SK-N-SH treated with all-trans-retinoic acid at 6 μM for 48 hours (cell line): ENCODE measurements around the gene XDH.

ENCODE experiments used
- ATAC-seq: fragments of 200-7000 bp; cut with Tn5 transposase; 3 replicates; pipeline ENCODE4 v1.9.1; 2020; ENCODE audit warnings: mild to moderate bottlenecking, moderate library complexity
- ARNTL ChIP-seq: fragments of 450-650 bp; formaldehyde crosslinking; IDR thresholded peaks from 2 replicates; pipeline ENCODE4 v1.5.0; 2020; ENCODE audit warnings: low read depth, mild to moderate bottlenecking, moderate library complexity, borderline replicate concordance
- BACH2 ChIP-seq: fragments of 250-450 bp; sonication (Bioruptor Pico); IDR thresholded peaks from 2 replicates; pipeline ENCODE4 v1.9.0; 2021; ENCODE audit warnings: mild to moderate bottlenecking, borderline replicate concordance
- CREB5 ChIP-seq: fragments of 250-450 bp; sonication (Bioruptor Pico); IDR thresholded peaks from 2 replicates; pipeline ENCODE4 v1.5.1; 2020; ENCODE audit warnings: low read depth, mild to moderate bottlenecking, moderate library complexity
- CSDC2 ChIP-seq: fragments of 250-450 bp; sonication (Bioruptor Pico); IDR thresholded peaks from 2 replicates; pipeline ENCODE4 v1.5.0; 2020; ENCODE audit warnings: mild to moderate bottlenecking, moderate library complexity
- CSRNP3 ChIP-seq: fragments of 250-450 bp; sonication (Bioruptor Pico); IDR thresholded peaks from 2 replicates; pipeline ENCODE4 v1.5.1; 2021; ENCODE audit warnings: mild to moderate bottlenecking, moderate library complexity
- ESRRG ChIP-seq: fragments of 250-450 bp; sonication (Bioruptor Pico); IDR thresholded peaks from 2 replicates; pipeline ENCODE4 v1.6.1; 2021; ENCODE audit warnings: mild to moderate bottlenecking
- GLIS3 ChIP-seq: fragments of 250-450 bp; sonication (Bioruptor Pico); IDR thresholded peaks from 2 replicates; pipeline ENCODE4 v1.5.0; 2020; ENCODE audit warnings: mild to moderate bottlenecking, moderate library complexity
- ISL1 ChIP-seq: fragments of 250-450 bp; sonication (Bioruptor Pico); IDR thresholded peaks from 2 replicates; pipeline ENCODE4 v2.1.2; 2022; ENCODE audit warnings: mild to moderate bottlenecking, moderate library complexity
- OSR1 ChIP-seq: fragments of 250-450 bp; sonication (Bioruptor Pico); IDR thresholded peaks from 2 replicates; pipeline ENCODE4 v1.8.0; 2022; ENCODE audit warnings: moderate library complexity, mild to moderate bottlenecking, inconsistent platforms
- PATZ1 ChIP-seq: fragments of 250-450 bp; sonication (Bioruptor Pico); IDR thresholded peaks from 2 replicates; pipeline ENCODE4 v1.8.0; 2020; ENCODE audit warnings: mild to moderate bottlenecking, moderate library complexity, borderline replicate concordance
- PPARA ChIP-seq: fragments of 250-450 bp; sonication (Bioruptor Pico); IDR thresholded peaks from 2 replicates; pipeline ENCODE4 v1.5.0; 2020; ENCODE audit warnings: mild to moderate bottlenecking, borderline replicate concordance
- SNAI2 ChIP-seq: fragments of 250-450 bp; sonication (Bioruptor Pico); IDR thresholded peaks from 2 replicates; pipeline ENCODE4 v1.5.0; 2020; ENCODE audit warnings: mild to moderate bottlenecking, moderate library complexity
- TCF4 ChIP-seq: fragments of 250-450 bp; sonication (Bioruptor Pico); IDR thresholded peaks from 2 replicates; pipeline ENCODE4 v1.8.0; 2021; ENCODE audit warnings: mild to moderate bottlenecking, moderate library complexity, borderline replicate concordance
- TOX ChIP-seq: fragments of 250-450 bp; sonication (Bioruptor Pico); IDR thresholded peaks from 2 replicates; pipeline ENCODE4 v1.8.0; 2021; ENCODE audit warnings: mild to moderate bottlenecking, moderate library complexity, borderline replicate concordance
- ZC3H10 ChIP-seq: fragments of 250-450 bp; sonication (Bioruptor Pico); IDR thresholded peaks from 2 replicates; pipeline ENCODE4 v1.5.1; 2021; ENCODE audit warnings: mild to moderate bottlenecking, moderate library complexity
- ZFP30 ChIP-seq: fragments of 450-650 bp; formaldehyde crosslinking; IDR thresholded peaks from 2 replicates; pipeline ENCODE4 v1.5.0; 2022; ENCODE audit warnings: mild to moderate bottlenecking, moderate library complexity
- ZNF565 ChIP-seq: fragments of 450-650 bp; formaldehyde crosslinking; conservative IDR thresholded peaks from 2 replicates; pipeline ENCODE4 v1.5.0; 2020; ENCODE audit warnings: low read depth, mild to moderate bottlenecking, moderate library complexity
- ZNF70 ChIP-seq: fragments of 450-650 bp; formaldehyde crosslinking; IDR thresholded peaks from 2 replicates; pipeline ENCODE4 v1.5.0; 2020; ENCODE audit warnings: mild to moderate bottlenecking, moderate library complexity
- ZNF8 ChIP-seq: fragments of 450-650 bp; formaldehyde crosslinking; IDR thresholded peaks from 2 replicates; pipeline ENCODE4 v1.5.0; 2020; ENCODE audit warnings: mild to moderate bottlenecking, moderate library complexity
- TF ChIP-seq, protein P1 (sequence below): fragments of 250-450 bp; sonication (Bioruptor Pico); IDR thresholded peaks from 2 replicates; pipeline ENCODE4 v1.5.0; 2020; ENCODE audit warnings: mild to moderate bottlenecking, moderate library complexity
- TF ChIP-seq, protein P2 (sequence below): fragments of 250-450 bp; sonication (Bioruptor Pico); IDR thresholded peaks from 2 replicates; pipeline ENCODE4 v1.8.0; 2021; ENCODE audit warnings: low read depth, mild to moderate bottlenecking, moderate library complexity, borderline replicate concordance

XDH gene

GRCh38 chr2:31387850-31388249, 26.7 kb downstream of the XDH start:
- ATAC-seq: no peak
- no peak for TF ChIP-seq ZC3H10 (CRISPR knock-in tag)
- no peak for TF ChIP-seq ZNF70 (CRISPR knock-in tag)

- no peak for ATAC-seq
- TF ChIP-seq PPARA (CRISPR knock-in tag) (no peak), ESRRG (CRISPR knock-in tag) (no peak), ZNF565 (no peak), ZNF70 (CRISPR knock-in tag) (no peak), CSRNP3 (CRISPR knock-in tag) (no peak), BACH2 (CRISPR knock-in tag) (no peak), CREB5 (CRISPR knock-in tag) (no peak), TOX (no peak), ARNTL (no peak), ZFP30 (CRISPR knock-in tag) (no peak), PATZ1 (CRISPR knock-in tag) (no peak), ZC3H10 (CRISPR knock-in tag) (no peak), CSDC2 (no peak), GLIS3 (no peak), SNAI2 (no peak), TCF4 (CRISPR knock-in tag) (no peak), ZNF8 (no peak), OSR1 (CRISPR knock-in tag) (no peak)
- TF ChIP-seq, protein P1, sequence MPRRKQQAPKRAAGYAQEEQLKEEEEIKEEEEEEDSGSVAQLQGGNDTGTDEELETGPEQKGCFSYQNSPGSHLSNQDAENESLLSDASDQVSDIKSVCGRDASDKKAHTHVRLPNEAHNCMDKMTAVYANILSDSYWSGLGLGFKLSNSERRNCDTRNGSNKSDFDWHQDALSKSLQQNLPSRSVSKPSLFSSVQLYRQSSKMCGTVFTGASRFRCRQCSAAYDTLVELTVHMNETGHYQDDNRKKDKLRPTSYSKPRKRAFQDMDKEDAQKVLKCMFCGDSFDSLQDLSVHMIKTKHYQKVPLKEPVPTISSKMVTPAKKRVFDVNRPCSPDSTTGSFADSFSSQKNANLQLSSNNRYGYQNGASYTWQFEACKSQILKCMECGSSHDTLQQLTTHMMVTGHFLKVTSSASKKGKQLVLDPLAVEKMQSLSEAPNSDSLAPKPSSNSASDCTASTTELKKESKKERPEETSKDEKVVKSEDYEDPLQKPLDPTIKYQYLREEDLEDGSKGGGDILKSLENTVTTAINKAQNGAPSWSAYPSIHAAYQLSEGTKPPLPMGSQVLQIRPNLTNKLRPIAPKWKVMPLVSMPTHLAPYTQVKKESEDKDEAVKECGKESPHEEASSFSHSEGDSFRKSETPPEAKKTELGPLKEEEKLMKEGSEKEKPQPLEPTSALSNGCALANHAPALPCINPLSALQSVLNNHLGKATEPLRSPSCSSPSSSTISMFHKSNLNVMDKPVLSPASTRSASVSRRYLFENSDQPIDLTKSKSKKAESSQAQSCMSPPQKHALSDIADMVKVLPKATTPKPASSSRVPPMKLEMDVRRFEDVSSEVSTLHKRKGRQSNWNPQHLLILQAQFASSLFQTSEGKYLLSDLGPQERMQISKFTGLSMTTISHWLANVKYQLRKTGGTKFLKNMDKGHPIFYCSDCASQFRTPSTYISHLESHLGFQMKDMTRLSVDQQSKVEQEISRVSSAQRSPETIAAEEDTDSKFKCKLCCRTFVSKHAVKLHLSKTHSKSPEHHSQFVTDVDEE: no peak
- TF ChIP-seq, protein P2, sequence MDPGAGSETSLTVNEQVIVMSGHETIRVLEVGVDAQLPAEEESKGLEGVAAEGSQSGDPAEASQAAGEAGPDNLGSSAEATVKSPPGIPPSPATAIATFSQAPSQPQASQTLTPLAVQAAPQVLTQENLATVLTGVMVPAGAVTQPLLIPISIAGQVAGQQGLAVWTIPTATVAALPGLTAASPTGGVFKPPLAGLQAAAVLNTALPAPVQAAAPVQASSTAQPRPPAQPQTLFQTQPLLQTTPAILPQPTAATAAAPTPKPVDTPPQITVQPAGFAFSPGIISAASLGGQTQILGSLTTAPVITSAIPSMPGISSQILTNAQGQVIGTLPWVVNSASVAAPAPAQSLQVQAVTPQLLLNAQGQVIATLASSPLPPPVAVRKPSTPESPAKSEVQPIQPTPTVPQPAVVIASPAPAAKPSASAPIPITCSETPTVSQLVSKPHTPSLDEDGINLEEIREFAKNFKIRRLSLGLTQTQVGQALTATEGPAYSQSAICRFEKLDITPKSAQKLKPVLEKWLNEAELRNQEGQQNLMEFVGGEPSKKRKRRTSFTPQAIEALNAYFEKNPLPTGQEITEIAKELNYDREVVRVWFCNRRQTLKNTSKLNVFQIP (CRISPR knock-in tag): no peak
- TF ChIP-seq, all 23 proteins: peak for 0
These were observed 27.9 kb downstream of the XDH start for GRCh38 chr2:31386648-31387047.

DNA sequence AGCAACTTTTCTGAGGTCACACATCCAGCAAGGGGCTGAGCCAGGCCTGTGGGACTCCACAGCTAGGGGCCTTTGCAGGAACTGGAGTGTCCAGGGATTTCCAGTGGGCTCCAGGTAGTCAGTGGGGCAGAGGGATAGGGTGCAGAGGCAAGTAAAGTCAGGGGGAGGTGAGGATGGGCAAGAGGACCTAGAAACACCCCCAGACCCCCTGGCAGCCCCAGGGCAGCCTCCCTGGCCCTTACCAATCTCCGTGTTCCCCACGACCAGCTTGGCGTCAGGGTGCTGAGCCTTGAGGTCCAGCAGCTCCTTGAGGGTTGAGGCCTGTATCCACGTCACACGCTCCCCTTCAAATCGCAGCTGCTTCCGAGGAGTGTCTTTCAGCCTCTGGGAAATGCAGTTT, 28.4 kb downstream of the XDH start:
- no peak for ATAC-seq
- TF ChIP-seq, protein P1: no peak
- TF ChIP-seq GLIS3 (no peak), TOX (no peak), ZNF565 (no peak), PPARA (CRISPR knock-in tag) (no peak), ZNF8 (no peak), ISL1 (CRISPR knock-in tag) (no peak), ZC3H10 (CRISPR knock-in tag) (no peak), ZNF70 (CRISPR knock-in tag) (no peak), BACH2 (CRISPR knock-in tag) (no peak), CSRNP3 (CRISPR knock-in tag) (no peak), SNAI2 (no peak)
- TF ChIP-seq, protein P2 (CRISPR knock-in tag): no peak
